Effector memory CD4-positive, alpha-beta T cell (primary cell): ENCODE data around the gene CDYL2.

Experiments used
- DNase-seq, 3 donors: peaks; one replicate each; pipeline ENCODE4 v3.0.0-alpha.2; 2020
- H3K27ac ChIP-seq: 2 replicates; pipeline ENCODE4 v1.7.0; 2013; ENCODE audit warnings: mild to moderate bottlenecking, low read length, moderate library complexity; ENCODE audit not compliant: insufficient read depth, poor library complexity, severe bottlenecking
- H3K27me3 ChIP-seq: replicated peaks from 2 replicates; pipeline ENCODE4 v1.7.0; 2013; ENCODE audit warnings: mild to moderate bottlenecking, low read length; ENCODE audit not compliant: insufficient read depth, control insufficient read depth, poor library complexity, severe bottlenecking
- H3K36me3 ChIP-seq: 2 replicates; pipeline ENCODE4 v1.7.0; 2013; ENCODE audit warnings: mild to moderate bottlenecking, low read length, moderate library complexity; ENCODE audit not compliant: control insufficient read depth, insufficient read depth
- H3K4me1 ChIP-seq: 2 replicates; pipeline ENCODE4 v1.7.0; 2013; ENCODE audit warnings: low read length, mild to moderate bottlenecking; ENCODE audit not compliant: control insufficient read depth, insufficient read depth, poor library complexity, severe bottlenecking
- H3K4me3 ChIP-seq: 2 replicates; pipeline ENCODE4 v1.7.0; 2013; ENCODE audit warnings: low read length, low read depth, mild to moderate bottlenecking; ENCODE audit not compliant: insufficient read depth, poor library complexity, severe bottlenecking
- H3K9me3 ChIP-seq: 2 replicates; pipeline ENCODE4 v1.7.0; 2013; ENCODE audit warnings: mild to moderate bottlenecking, low read length, moderate library complexity; ENCODE audit not compliant: control insufficient read depth

Gene CDYL2

GRCh38 chr16:80557037-80557436 lies 247.4 kb downstream of the CDYL2 start:
- no peak for DNase-seq
- Histone ChIP-seq H3K27ac (no peak overlapping the region), H3K36me3 (no peaks in the 10 kb centered on the region), H3K4me1 (no peaks in the 10 kb centered on the region), H3K4me3 (no peak overlapping the region), H3K27me3 (no peaks in the 10 kb centered on the region), H3K9me3 (no peaks in the 10 kb centered on the region)

DNA sequence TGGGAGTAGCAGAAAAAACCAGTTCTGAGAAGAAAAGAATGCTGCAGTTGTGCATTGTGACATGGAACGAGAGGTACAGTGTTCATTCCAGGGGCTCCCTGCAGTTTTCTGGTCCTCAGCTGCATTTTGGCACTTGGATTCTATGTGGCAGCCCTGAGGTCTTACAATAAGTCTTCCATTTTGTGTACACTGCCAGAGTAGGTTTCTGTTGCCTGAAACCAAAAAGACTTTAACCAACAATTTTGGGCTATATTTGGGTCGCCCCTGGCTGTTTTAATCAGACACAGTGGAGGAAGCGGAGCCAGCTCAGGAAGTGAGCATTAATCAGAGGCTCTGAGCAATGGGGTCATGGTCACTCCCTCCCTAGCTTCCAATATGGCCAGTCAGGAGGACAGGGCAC lies 247.9 kb downstream of the CDYL2 start:
- Histone ChIP-seq H3K4me1 (no peaks in the 10 kb centered on the region), H3K4me3 (no peak overlapping the region), H3K36me3 (no peaks in the 10 kb centered on the region), H3K27ac (no peak overlapping the region), H3K9me3 (no peaks in the 10 kb centered on the region), H3K27me3 (no peaks in the 10 kb centered on the region)
- DNase-seq: no peak

DNA sequence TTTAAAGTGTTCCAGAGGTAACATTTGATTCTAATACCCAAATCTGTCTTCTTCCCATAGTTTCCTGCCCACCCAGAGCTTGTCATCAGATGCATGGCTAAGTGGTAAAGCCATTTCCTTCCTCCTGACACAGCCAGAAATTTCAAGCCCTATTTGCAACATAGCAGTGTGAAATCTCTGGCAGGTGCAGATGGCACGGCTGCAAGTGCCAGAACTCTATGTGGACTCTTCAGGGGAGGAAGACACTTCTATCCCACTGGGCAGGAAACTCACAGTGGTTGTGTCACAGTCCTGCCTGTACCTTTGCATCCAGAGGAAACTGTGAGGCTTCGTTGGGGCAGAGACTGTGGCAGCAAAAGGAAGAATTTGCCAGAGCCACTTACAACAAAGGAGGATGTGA lies 250.4 kb downstream of the CDYL2 start:
- no peak overlapping the region for H3K4me3 ChIP-seq
- H3K27me3 ChIP-seq: no peaks in the 10 kb centered on the region
- H3K27ac ChIP-seq: no peak overlapping the region
- H3K36me3 ChIP-seq: no peaks in the 10 kb centered on the region
- no peaks in the 10 kb centered on the region for H3K9me3 ChIP-seq
- DNase-seq: no peak
- no peaks in the 10 kb centered on the region for H3K4me1 ChIP-seq

GRCh38 chr16:80552277-80552676 lies 252.1 kb downstream of the CDYL2 start:
- H3K36me3 ChIP-seq: no peaks in the 10 kb centered on the region
- no peak for DNase-seq
- no peaks in the 10 kb centered on the region for H3K27me3 ChIP-seq
- no peak overlapping the region for H3K27ac ChIP-seq
- no peaks in the 10 kb centered on the region for H3K9me3 ChIP-seq
- no peaks in the 10 kb centered on the region for H3K4me1 ChIP-seq
- H3K4me3 ChIP-seq: no peak overlapping the region
